PFSK-1 (cell line): ENCODE data around the gene NRIP1.

ENCODE experiments used
- FOXP2 ChIP-seq: optimal IDR thresholded peaks from 2 replicates; pipeline ENCODE3; 2011; ENCODE audit warnings: borderline replicate concordance, control low read depth, inconsistent platforms; ENCODE audit not compliant: insufficient read depth; ENCODE audit errors: extremely low read length, extremely low read depth
- POLR2AphosphoS5 ChIP-seq: IDR thresholded peaks from 2 replicates; pipeline ENCODE4 v1.6.1; 2012; ENCODE audit warnings: low read depth, mild to moderate bottlenecking, control low read depth, low read length, moderate library complexity
- REST ChIP-seq, 2 experiments: IDR thresholded peaks; 2 replicates each; pipeline versions ENCODE4 v1.6.1 to v1.8.0; 2011 to 2012; ENCODE audit warnings: low read depth in 2 of 2, low read length in 2 of 2, control low read depth in 1 of 2, inconsistent platforms in 1 of 2, mild to moderate bottlenecking in 1 of 2, moderate library complexity in 1 of 2; ENCODE audit not compliant: insufficient read depth in 1 of 2
- SIN3A ChIP-seq: IDR thresholded peaks from 2 replicates; pipeline ENCODE4 v1.6.1; 2012; ENCODE audit warnings: mild to moderate bottlenecking, low read length, moderate library complexity, borderline replicate concordance; ENCODE audit not compliant: insufficient read depth
- TAF1 ChIP-seq: IDR thresholded peaks from 2 replicates; pipeline ENCODE4 v1.6.1; 2012; ENCODE audit warnings: low read length, control low read depth, borderline replicate concordance; ENCODE audit not compliant: insufficient read depth

DNA sequence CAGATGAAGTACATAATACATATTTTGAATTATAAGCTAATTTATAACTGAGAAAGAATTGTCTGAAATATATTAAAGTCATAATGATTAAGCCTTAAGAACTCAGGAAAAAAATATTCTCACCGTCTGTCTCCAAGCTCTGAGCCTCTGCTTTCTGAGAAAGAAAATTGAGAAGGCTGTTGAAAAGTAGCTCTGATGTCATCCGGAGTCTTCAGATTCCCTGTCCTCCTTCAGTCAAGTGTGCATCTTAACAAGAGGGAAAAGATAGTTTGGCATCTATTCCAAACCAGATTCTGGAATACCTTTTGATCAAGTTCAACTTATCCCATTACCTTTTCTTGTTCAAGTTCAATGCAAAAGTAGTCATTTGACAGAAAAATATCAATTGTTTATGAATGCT is 50.6 kb downstream of the NRIP1 start:
- no peak for TF ChIP-seq POLR2AphosphoS5
- no peak for TF ChIP-seq SIN3A
- TF ChIP-seq FOXP2, result no peak
- TF ChIP-seq REST (IDR thresholded peaks at IDR 0.05; ENCODE audit: insufficient read depth in 1 of 2, low read depth in 2 of 2, low read length in 2 of 2), result no peak
- TF ChIP-seq TAF1, result no peak
